ENCODE data around the gene TEAD2. TPM values are rescaled to one million over a fixed set of nuclear protein-coding genes. Genes with fewer than 3 reads are reported as not detected.

TEAD2 gene
- total and polyA plus RNA-seq, 12 donors = 5.4 to 42.8 (median 27.4) TPM

DNA sequence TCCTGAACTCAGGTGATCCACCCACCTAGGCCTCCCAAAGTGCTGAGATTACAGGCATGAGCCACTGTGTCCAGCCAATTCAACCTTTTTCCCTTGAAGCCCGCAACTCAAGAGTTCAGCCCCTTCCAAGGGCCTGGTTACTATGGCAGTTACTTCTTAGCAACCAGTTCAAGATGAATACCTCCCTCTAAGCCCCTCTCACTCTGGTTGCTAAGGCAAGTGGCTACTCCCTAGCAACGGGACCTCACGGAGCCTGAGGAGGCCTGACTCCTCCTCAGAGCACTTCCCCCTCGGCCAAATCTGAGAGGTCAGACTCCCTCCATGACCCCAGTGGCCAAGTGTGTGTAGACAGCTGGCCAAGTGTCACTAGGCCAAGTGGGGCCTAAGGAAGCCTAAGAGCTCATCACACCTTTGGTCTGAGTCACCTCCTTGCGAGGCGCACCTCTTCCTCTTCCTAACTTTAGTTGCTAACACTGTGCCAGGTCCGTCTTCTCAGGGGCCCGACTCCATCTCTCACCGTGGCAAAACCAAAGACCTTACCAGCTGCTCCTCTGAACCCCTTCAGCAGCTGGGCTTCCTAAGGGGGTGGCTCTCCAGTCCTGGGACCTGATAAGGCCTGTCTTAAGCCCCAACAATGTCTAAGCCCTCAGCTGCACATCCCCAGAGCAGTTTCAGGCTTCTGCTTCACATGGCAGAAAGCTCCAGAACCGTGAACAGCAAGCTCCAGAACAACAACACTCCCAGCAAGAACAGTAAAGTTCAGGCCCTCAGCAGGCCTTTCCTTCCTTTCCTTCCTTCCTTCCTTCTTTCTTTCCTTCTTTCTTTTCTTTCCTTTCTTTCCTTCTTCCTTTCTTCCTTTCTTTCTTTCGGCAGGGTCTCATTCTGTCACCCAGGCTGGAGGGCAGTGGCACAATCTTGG, 17.5 kb downstream of the TEAD2 start:
- DNase-seq = no peak
- WGBS, 4 donors = 82 to 84% (median 83%) methylated on average over 10 to 11 of the region's 11 CpGs
- Histone ChIP-seq H3K4me3 (no peak overlapping the region), H3K9me3 (replicated peaks in 1 of 3) (no peaks in the 10 kb centered on the region), H3K27ac (no peak overlapping the region), H3K36me3 (replicated peaks in 1 of 2) (peaks cover 0 to 45% of the 10 kb centered on the region in 2 donors), H3K4me1 (replicated peaks in 1 of 2) (peaks cover 3 to 9% of the 10 kb centered on the region in 2 donors), H3K27me3 (no peaks in the 10 kb centered on the region)
- intact Hi-C loops (cut with DNase I) = no loop called here
- TF ChIP-seq POLR2A (IDR thresholded peaks at IDR 0.05) (no peak), CTCF (IDR thresholded peaks at IDR 0.05) (no peak)

GRCh38 chr19:49343123-49343522, 19.1 kb downstream of the TEAD2 start:
- peak in 1 of 7 donors; percentile 9 for DNase-seq
- intact Hi-C loops (cut with DNase I) = no loop called here
- TF ChIP-seq CTCF (IDR thresholded peaks at IDR 0.05) = no peak
- TF ChIP-seq POLR2A (IDR thresholded peaks at IDR 0.05) = no peak
- WGBS, 4 donors = 89 to 100% (median 93%) methylated on average over 4 to 7 of the region's 7 CpGs
- no peaks in the 10 kb centered on the region for H3K9me3 ChIP-seq (replicated peaks in 1 of 3)
- H3K36me3 ChIP-seq (replicated peaks in 1 of 2) = peaks cover 0 to 36% of the 10 kb centered on the region in 2 donors
- H3K27ac ChIP-seq = no peak overlapping the region
- peaks cover 6 to 13% of the 10 kb centered on the region in 2 donors for H3K4me1 ChIP-seq (replicated peaks in 1 of 2)
- no peaks in the 10 kb centered on the region for H3K27me3 ChIP-seq
- H3K4me3 ChIP-seq = no peak overlapping the region

GRCh38 chr19:49342291-49342721, 19.9 kb downstream of the TEAD2 start:
- no peak overlapping the region for H3K27ac ChIP-seq
- WGBS, 4 donors = 76 to 94% (median 90%) methylated on average over 4 to 11 of the region's 11 CpGs
- TF ChIP-seq POLR2A (IDR thresholded peaks at IDR 0.05) = no peak
- no peak for TF ChIP-seq CTCF (IDR thresholded peaks at IDR 0.05)
- H3K9me3 ChIP-seq (replicated peaks in 1 of 3) = no peaks in the 10 kb centered on the region
- H3K27me3 ChIP-seq = no peaks in the 10 kb centered on the region
- intact Hi-C loops (cut with DNase I) = no loop called here
- H3K4me1 ChIP-seq (replicated peaks in 1 of 2) = peaks cover 6 to 13% of the 10 kb centered on the region in 2 donors
- no peak overlapping the region for H3K4me3 ChIP-seq
- DNase-seq = peak in 1 of 7 donors; percentile 12
- peaks cover 0 to 31% of the 10 kb centered on the region in 2 donors for H3K36me3 ChIP-seq (replicated peaks in 1 of 2)

DNA sequence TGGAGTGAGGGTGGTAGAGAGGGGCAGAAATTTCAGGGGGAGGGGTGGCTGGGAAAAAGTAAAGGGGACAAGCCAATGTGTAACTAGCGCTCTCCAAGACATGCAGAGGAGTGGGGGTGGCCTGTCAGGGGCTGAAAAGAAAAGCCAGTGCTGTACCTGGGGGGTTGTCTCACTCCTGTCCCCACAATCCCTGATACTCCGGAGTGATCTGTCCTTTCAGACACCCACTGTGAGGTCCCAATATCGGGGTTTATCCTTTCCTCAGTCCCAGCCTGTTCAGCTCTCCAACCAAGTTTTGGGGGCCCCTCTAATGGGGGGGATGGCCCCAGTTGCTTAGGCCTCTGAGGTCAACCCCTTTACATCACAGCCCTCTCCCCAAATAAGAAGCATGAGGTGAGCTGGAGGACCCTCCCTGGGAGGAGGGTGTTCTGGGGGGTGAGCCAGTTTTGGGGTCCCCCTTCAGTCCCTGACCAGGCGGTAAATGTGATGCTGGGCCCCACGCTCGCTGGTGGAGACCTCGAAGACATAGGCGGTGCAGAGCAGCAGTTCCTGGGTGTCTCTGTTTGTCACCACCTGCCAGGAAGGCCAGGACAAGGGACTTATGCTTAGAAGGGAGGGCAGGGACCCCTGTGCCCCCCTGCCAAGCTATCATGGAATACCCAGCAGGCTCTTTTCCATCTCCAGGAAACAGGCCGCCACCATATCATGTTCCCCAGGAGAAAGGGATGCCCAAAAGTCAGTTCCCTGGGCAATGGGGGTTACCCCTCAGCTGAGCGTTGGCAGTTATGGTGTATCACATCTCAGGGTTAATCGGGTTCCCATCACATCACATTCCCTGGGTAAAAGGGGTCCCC, 21.1 kb downstream of the TEAD2 start:
- no peaks in the 10 kb centered on the region for H3K27me3 ChIP-seq
- peaks cover 0 to 20% of the 10 kb centered on the region in 2 donors for H3K36me3 ChIP-seq (replicated peaks in 1 of 2)
- no peaks in the 10 kb centered on the region for H3K9me3 ChIP-seq (replicated peaks in 1 of 3)
- peak in 1 of 7 donors; percentile 15 for DNase-seq
- no peak for TF ChIP-seq CTCF (IDR thresholded peaks at IDR 0.05)
- TF ChIP-seq POLR2A (IDR thresholded peaks at IDR 0.05) = no peak
- WGBS, 4 donors = 86 to 91% (median 90%) methylated on average over 10 to 11 of the region's 11 CpGs
- no peak overlapping the region for H3K4me3 ChIP-seq
- intact Hi-C loops (cut with DNase I) = no loop called here
- H3K4me1 ChIP-seq (replicated peaks in 1 of 2) = peaks cover 6 to 13% of the 10 kb centered on the region in 2 donors
- H3K27ac ChIP-seq = peak overlapping the region in 2 of 5 donors; percentile 82 to 87

All from adrenal gland (tissue), 12 donors.